SU-DHL-6 (cell line): ENCODE results near the gene NT5DC2.

Source experiments
- CTCF ChIP-seq: fragments of 200-600 bp; sonication (generic); IDR thresholded peaks from one replicate; pipeline ENCODE4 v1.5.1; 2017; ENCODE audit warnings: antibody characterized with exemption, mild to moderate bottlenecking, low read length, moderate library complexity; ENCODE audit not compliant: insufficient read depth, poor library complexity, severe bottlenecking
- EZH2phosphoT487 ChIP-seq: fragments of 200-600 bp; sonication (generic), shearing (Covaris generic); conservative IDR thresholded peaks from 2 replicates; pipeline ENCODE4 v1.6.1; 2018; ENCODE audit warnings: mild to moderate bottlenecking, antibody characterized with exemption, low read length, moderate library complexity, mixed read lengths

- TF ChIP-seq CTCF: no peak
- TF ChIP-seq EZH2phosphoT487: no peak
Observed at GRCh38 chr3:52490035-52490938, 43.4 kb downstream of the NT5DC2 start.
